Caco-2 (cell line): ENCODE measurements around the gene ZNF66. TPM values are rescaled to one million over a fixed set of nuclear protein-coding genes. Genes with fewer than 3 reads are reported as not detected.
"Not testable (repeated sequence)": the region's sequence is repeated elsewhere in the genome, so short reads cannot be mapped to it uniquely, and the experiment has no call there.

ENCODE experiments used
- BruUV-seq: library from RNA; stranded (reverse); fragments of 400-500 nt; replicated peaks from 2 replicates; lab custom pipeline; 2021; lab: Mats Ljungman, UMichigan
- CTCF ChIA-PET: fragments of 300-600 bp; sonication (Branson Sonifier 250); formaldehyde crosslinking; loops from one replicate; lab custom pipeline; 2022; ENCODE audit warnings: antibody characterized with exemption; lab: Charles Lee
- POLR2A ChIA-PET: fragments of 300-600 bp; sonication (Branson Sonifier 250); formaldehyde crosslinking; loops from one replicate; lab custom pipeline; 2022; ENCODE audit warnings: antibody characterized with exemption; lab: Charles Lee
- DNase-seq, 2 experiments: peaks; one replicate each; pipeline versions ENCODE4 v3.0.0 to v3.0.0-alpha.2; 2020 to 2022
- H3K27me3 ChIP-seq: replicated peaks from 2 replicates; pipeline ENCODE4 v1.6.0; 2011; ENCODE audit warnings: low read length; ENCODE audit not compliant: control insufficient read depth, insufficient read depth
- H3K36me3 ChIP-seq: 2 replicates; pipeline ENCODE4 v1.5.1; 2011; ENCODE audit warnings: low read length; ENCODE audit not compliant: control insufficient read depth, insufficient read depth
- H3K4me1 ChIP-seq: fragments of 250-450 bp; sonication (Bioruptor Pico); 2 replicates; pipeline ENCODE4 v1.5.1; 2020; ENCODE audit warnings: mild to moderate bottlenecking
- H3K4me3 ChIP-seq: 2 replicates; pipeline ENCODE4 v1.5.1; 2011; ENCODE audit warnings: low read depth, mild to moderate bottlenecking, control low read depth, low read length
- H3K9me3 ChIP-seq: fragments of 250-450 bp; sonication (Bioruptor Pico); 2 replicates; pipeline ENCODE4 v1.5.1; 2020; ENCODE audit warnings: mild to moderate bottlenecking, moderate library complexity
- H3K27ac Mint-ChIP-seq: one replicate; pipeline ENCODE4 v1.8.0; 2022; ENCODE audit warnings: mixed read lengths; ENCODE audit not compliant: unreplicated experiment
- H3K27me3 Mint-ChIP-seq: one replicate; pipeline ENCODE4 v1.8.0; 2022; ENCODE audit warnings: mixed read lengths; ENCODE audit not compliant: insufficient read depth, unreplicated experiment
- H3K36me3 Mint-ChIP-seq: one replicate; pipeline ENCODE4 v1.8.0; 2022; ENCODE audit warnings: mild to moderate bottlenecking, mixed read lengths; ENCODE audit not compliant: insufficient read depth, unreplicated experiment
- H3K4me1 Mint-ChIP-seq: one replicate; pipeline ENCODE4 v1.8.0; 2022; ENCODE audit warnings: low read depth, mixed read lengths; ENCODE audit not compliant: unreplicated experiment
- H3K4me3 Mint-ChIP-seq: one replicate; pipeline ENCODE4 v1.8.0; 2022; ENCODE audit warnings: mild to moderate bottlenecking, moderate library complexity, mixed read lengths; ENCODE audit not compliant: unreplicated experiment
- H3K9me3 Mint-ChIP-seq: one replicate; pipeline ENCODE4 v1.8.0; 2022; ENCODE audit warnings: mixed read lengths; ENCODE audit not compliant: unreplicated experiment
- CTCF ChIP-seq, 2 experiments: fragments of 200-600 bp in 1 of 2; IDR thresholded peaks; 1 replicate in 1 of 2; 2 replicates in 1 of 2; pipeline versions ENCODE4 v1.5.1 to v1.8.0; 2011 to 2022; ENCODE audit warnings: antibody characterized with exemption in 1 of 2, control low read depth in 1 of 2, inconsistent platforms in 1 of 2, low read depth in 1 of 2, low read length in 1 of 2, mild to moderate bottlenecking in 1 of 2, moderate library complexity in 1 of 2; ENCODE audit not compliant: insufficient read depth in 1 of 2, severe bottlenecking in 1 of 2, unreplicated experiment in 1 of 2
- intact Hi-C: fragments of 100-400 bp; cut with micrococcal nuclease; formaldehyde crosslinking; loops from one replicate; pipeline ENCODE4 v1.10.0; 2022; ENCODE audit not compliant: unreplicated experiment
- total RNA-seq: library from RNA; stranded (reverse); gene quantifications from 2 replicates; pipeline ENCODE4 v1.2.3, GENCODE V29; 2022

The ZNF66 gene
- total RNA-seq, 1 experiment from 2014 or later, result 10.9 TPM

- ChIA-PET CTCF (no interaction called here), POLR2A (no interaction called here)
- no peak overlapping the region for H3K4me3 Mint-ChIP-seq
- no peaks in the 10 kb centered on the region for H3K9me3 ChIP-seq
- DNase-seq, result no peak
- H3K4me3 ChIP-seq, result no peak overlapping the region
- intact Hi-C loops, result no loop called here
- H3K27me3 Mint-ChIP-seq, result no peaks in the 10 kb centered on the region
- no peak for TF ChIP-seq CTCF (IDR thresholded peaks at IDR 0.05; ENCODE audit: insufficient read depth in 1 of 2, low read depth in 1 of 2, low read length in 1 of 2, severe bottlenecking in 1 of 2, unreplicated experiment in 1 of 2)
- peaks cover 19% of the 10 kb centered on the region for H3K36me3 Mint-ChIP-seq
- no peaks in the 10 kb centered on the region for H3K4me1 Mint-ChIP-seq
- no TSS peak for BruUV-seq
- no peak overlapping the region for H3K27ac Mint-ChIP-seq
- H3K36me3 ChIP-seq, result no peaks in the 10 kb centered on the region; the same call in 1 of the 2 replicates
- peaks cover 10% of the 10 kb centered on the region for H3K9me3 Mint-ChIP-seq
- H3K4me1 ChIP-seq, result no peaks in the 10 kb centered on the region
- no peaks in the 10 kb centered on the region for H3K27me3 ChIP-seq
Measured at GRCh38 chr19:20787786-20788185, 11.7 kb downstream of the ZNF66 start.

DNA sequence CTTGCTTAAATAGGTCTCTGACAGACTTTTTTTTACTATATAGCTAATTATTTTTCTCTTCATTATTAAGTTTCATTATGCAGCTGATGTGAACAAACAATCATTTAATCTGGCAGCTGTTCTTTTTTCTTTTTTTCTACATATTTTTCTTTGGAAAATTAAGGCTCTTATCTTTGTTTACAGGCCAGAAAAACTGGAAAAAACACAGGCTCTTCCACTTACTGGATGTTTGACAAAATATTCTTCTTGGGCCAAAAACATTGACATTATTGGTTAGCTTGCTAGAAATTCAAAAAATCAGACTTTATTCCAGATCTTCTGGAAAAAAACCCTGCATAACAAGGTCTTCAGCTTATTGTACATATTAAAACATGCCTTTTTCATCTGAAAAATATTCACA is 15.7 kb downstream of the ZNF66 start:
- Mint-ChIP-seq H3K27me3 (no peaks in the 10 kb centered on the region), H3K4me1 (no peaks in the 10 kb centered on the region), H3K9me3 (no peaks in the 10 kb centered on the region), H3K4me3 (no peak overlapping the region), H3K27ac (no peak overlapping the region), H3K36me3 (peaks cover 25% of the 10 kb centered on the region)
- no peak for TF ChIP-seq CTCF (IDR thresholded peaks at IDR 0.05; ENCODE audit: insufficient read depth in 1 of 2, low read depth in 1 of 2, low read length in 1 of 2, severe bottlenecking in 1 of 2, unreplicated experiment in 1 of 2)
- ChIA-PET POLR2A (no interaction called here), CTCF (no interaction called here)
- no TSS peak for BruUV-seq
- H3K4me3 ChIP-seq, result no peak overlapping the region
- no peak for DNase-seq
- intact Hi-C loops, result no loop called here
- no peaks in the 10 kb centered on the region for H3K4me1 ChIP-seq
- no peaks in the 10 kb centered on the region for H3K27me3 ChIP-seq
- no peaks in the 10 kb centered on the region; the same call in 1 of the 2 replicates for H3K36me3 ChIP-seq
- no peaks in the 10 kb centered on the region for H3K9me3 ChIP-seq

GRCh38 chr19:20806311-20807262 is 30.5 kb downstream of the ZNF66 start:
- H3K9me3 ChIP-seq, result peaks cover 26% of the 10 kb centered on the region
- H3K9me3 Mint-ChIP-seq, result peaks cover 51% of the 10 kb centered on the region
- BruUV-seq, H3K4me1 ChIP-seq, H3K27me3 Mint-ChIP-seq, H3K36me3 ChIP-seq, POLR2A ChIA-PET, DNase-seq, H3K4me1 Mint-ChIP-seq, H3K4me3 Mint-ChIP-seq, H3K27me3 ChIP-seq, intact Hi-C loops, H3K4me3 ChIP-seq, CTCF ChIA-PET, H3K27ac Mint-ChIP-seq: not testable (repeated sequence)
- peaks cover 27% of the 10 kb centered on the region for H3K36me3 Mint-ChIP-seq
